Progenitor cell of endocrine pancreas (in vitro differentiated cells): ENCODE data around the gene OR8A1. TPM values are rescaled to one million over a fixed set of nuclear protein-coding genes. Genes with fewer than 3 reads are reported as not detected.

ENCODE experiments used
- DNase-seq: peaks from one replicate; pipeline ENCODE4 v3.0.0; 2021; ENCODE audit warnings: low spot score; ENCODE audit not compliant: unreplicated experiment
- H3K27ac Mint-ChIP-seq: 2 replicates; pipeline ENCODE4 v1.8.0; 2021; ENCODE audit warnings: mild to moderate bottlenecking, moderate library complexity, mixed read lengths
- H3K27me3 Mint-ChIP-seq: 2 replicates; pipeline ENCODE4 v1.8.0; 2021; ENCODE audit warnings: mixed read lengths
- H3K36me3 Mint-ChIP-seq: 2 replicates; pipeline ENCODE4 v1.8.0; 2022; ENCODE audit warnings: mixed read lengths; ENCODE audit not compliant: insufficient read depth
- H3K4me1 Mint-ChIP-seq: 2 replicates; pipeline ENCODE4 v1.8.0; 2021; ENCODE audit warnings: low read depth, mixed read lengths
- H3K4me3 Mint-ChIP-seq: 2 replicates; pipeline ENCODE4 v1.8.0; 2021; ENCODE audit warnings: low read depth, mild to moderate bottlenecking, moderate library complexity, mixed read lengths
- H3K9me3 Mint-ChIP-seq: 2 replicates; pipeline ENCODE4 v1.8.0; 2021; ENCODE audit warnings: low read depth, mixed read lengths
- CTCF ChIP-seq: fragments of 200-600 bp; sonication (generic); IDR thresholded peaks from one replicate; pipeline ENCODE4 v1.5.0; 2021; ENCODE audit warnings: antibody characterized with exemption, mild to moderate bottlenecking; ENCODE audit not compliant: unreplicated experiment
- long read RNA-seq: library from polyadenylated mRNA; unstranded; transcript quantifications from one replicate; pipeline ENCODE4 v2.0.0, GENCODE V29; 2020
- total RNA-seq: library from RNA; stranded (reverse); gene quantifications from 2 replicates; pipeline ENCODE4 v1.2.1, GENCODE V29; 2021

OR8A1 gene
- total RNA-seq, result not detected in 2 replicates
- long read RNA-seq, result 0 reads

- H3K9me3 Mint-ChIP-seq, result peaks cover 12% of the 10 kb centered on the region
- H3K36me3 Mint-ChIP-seq, result no peaks in the 10 kb centered on the region
- H3K27ac Mint-ChIP-seq, result no peak within 1 kb of the TSS
- H3K4me3 Mint-ChIP-seq, result no peak within 1 kb of the TSS
- TF ChIP-seq CTCF, result no peak
- H3K4me1 Mint-ChIP-seq, result no peaks in the 10 kb centered on the region
- DNase-seq, result no peak
- H3K27me3 Mint-ChIP-seq, result peaks cover 14% of the 10 kb centered on the region
These were observed at the start of gene OR8A1 for GRCh38 chr11:124569697-124570096. TSS of gene OR8A1 (plus strand) at chr11:124569997. CDS start at chr11:124570120, 123 bp downstream.

GRCh38 chr11:124520550-124520854 lies 49.3 kb upstream of the OR8A1 start:
- Mint-ChIP-seq H3K27ac (no peak overlapping the region), H3K27me3 (peaks cover 30% of the 10 kb centered on the region), H3K9me3 (no peaks in the 10 kb centered on the region), H3K4me1 (no peaks in the 10 kb centered on the region), H3K36me3 (no peaks in the 10 kb centered on the region), H3K4me3 (no peak overlapping the region)
- no peak for TF ChIP-seq CTCF
- no peak for DNase-seq

- Mint-ChIP-seq H3K9me3 (peaks cover 7% of the 10 kb centered on the region), H3K4me1 (peaks cover 3% of the 10 kb centered on the region), H3K4me3 (no peak overlapping the region), H3K36me3 (no peaks in the 10 kb centered on the region), H3K27me3 (peaks cover 6% of the 10 kb centered on the region), H3K27ac (no peak overlapping the region)
- TF ChIP-seq CTCF, result no peak
- DNase-seq, result no peak
These were observed 36.2 kb upstream of the OR8A1 start for GRCh38 chr11:124533626-124534025.

- peaks cover 6% of the 10 kb centered on the region for H3K27me3 Mint-ChIP-seq
- H3K36me3 Mint-ChIP-seq, result no peaks in the 10 kb centered on the region
- TF ChIP-seq CTCF, result no peak
- no peak for DNase-seq
- peaks cover 3% of the 10 kb centered on the region for H3K4me1 Mint-ChIP-seq
- H3K4me3 Mint-ChIP-seq, result no peak overlapping the region
- peaks cover 4% of the 10 kb centered on the region for H3K9me3 Mint-ChIP-seq
- H3K27ac Mint-ChIP-seq, result no peak overlapping the region
These were observed 35.7 kb upstream of the OR8A1 start for GRCh38 chr11:124534051-124534450.

- no peaks in the 10 kb centered on the region for H3K36me3 Mint-ChIP-seq
- peaks cover 3% of the 10 kb centered on the region for H3K4me1 Mint-ChIP-seq
- H3K9me3 Mint-ChIP-seq, result peaks cover 2% of the 10 kb centered on the region
- no peak overlapping the region for H3K4me3 Mint-ChIP-seq
- no peak overlapping the region for H3K27ac Mint-ChIP-seq
- no peak for DNase-seq
- peaks cover 8% of the 10 kb centered on the region for H3K27me3 Mint-ChIP-seq
- no peak for TF ChIP-seq CTCF
These were observed 34.1 kb upstream of the OR8A1 start for GRCh38 chr11:124535552-124536232.
